IMR-90 (cell line): ENCODE results near the gene SLC27A3. TPM values are rescaled to one million over a fixed set of nuclear protein-coding genes. Genes with fewer than 3 reads are reported as not detected.

Experiments
- ATAC-seq: fragments of 200-7000 bp; cut with Tn5 transposase; 2 replicates; pipeline ENCODE4 v1.9.1; 2020; ENCODE audit warnings: low read depth, mild to moderate bottlenecking, moderate library complexity
- Bru-seq: library from RNA; stranded (reverse); fragments of 400-500 nt; gene quantifications from one replicate; lab custom pipeline; 2021; lab: Mats Ljungman, UMichigan
- BruChase-seq, 2 experiments: library from RNA; stranded (reverse); fragments of 400-500 nt; gene quantifications; one replicate each; lab custom pipeline; 2021; lab: Mats Ljungman, UMichigan
- BruUV-seq: library from RNA; stranded (reverse); fragments of 400-500 nt; replicated peaks from 2 replicates; lab custom pipeline; 2021; lab: Mats Ljungman, UMichigan
- CTCF ChIA-PET: fragments of 300-600 bp; formaldehyde crosslinking; extraction: SDS; loops from one replicate; lab custom pipeline; 2021; ENCODE audit warnings: antibody characterized with exemption; lab: Yijun Ruan, JAX
- POLR2A ChIA-PET: fragments of 300-600 bp; sonication (Branson Sonifier 250); formaldehyde crosslinking; loops from one replicate; lab custom pipeline; 2022; ENCODE audit warnings: antibody characterized with exemption; ENCODE audit not compliant: unreplicated experiment; lab: Charles Lee
- DNase-seq: peaks from one replicate; pipeline ENCODE4 v3.0.0; 2013
- H2AFZ ChIP-seq: replicated peaks from 2 replicates; pipeline ENCODE3; 2013; ENCODE audit warnings: low read length, mild to moderate bottlenecking; ENCODE audit not compliant: poor library complexity
- H2AK5ac ChIP-seq: 2 replicates; pipeline ENCODE4 v1.6.1; 2013; ENCODE audit warnings: low read depth, low read length, inconsistent platforms
- H2AK9ac ChIP-seq: replicated peaks from 2 replicates; pipeline ENCODE3; 2013; ENCODE audit warnings: mild to moderate bottlenecking, low read depth, low read length, moderate library complexity; ENCODE audit not compliant: poor library complexity
- H2BK120ac ChIP-seq: 2 replicates; pipeline ENCODE4 v1.6.1; 2013; ENCODE audit warnings: low read depth, low read length, inconsistent platforms
- H2BK15ac ChIP-seq: 3 replicates; pipeline ENCODE4 v1.6.1; 2013; ENCODE audit warnings: low read depth, low read length, inconsistent platforms
- H2BK20ac ChIP-seq: 2 replicates; pipeline ENCODE4 v1.6.1; 2013; ENCODE audit warnings: low read depth, mild to moderate bottlenecking, inconsistent platforms, low read length, moderate library complexity
- H2BK5ac ChIP-seq: 2 replicates; pipeline ENCODE4 v1.6.1; 2013; ENCODE audit warnings: mild to moderate bottlenecking, low read depth, low read length, inconsistent platforms; ENCODE audit not compliant: poor library complexity, severe bottlenecking
- H3K14ac ChIP-seq: replicated peaks from 2 replicates; pipeline ENCODE4 v1.6.1; 2013; ENCODE audit warnings: low read depth, low read length, inconsistent platforms
- H3K18ac ChIP-seq: 2 replicates; pipeline ENCODE4 v1.6.1; 2013; ENCODE audit warnings: low read depth, low read length, control low read depth
- H3K23ac ChIP-seq: 2 replicates; pipeline ENCODE4 v1.6.1; 2013; ENCODE audit warnings: low read depth, low read length, inconsistent platforms
- H3K27ac ChIP-seq: 2 replicates; pipeline ENCODE4 v1.5.1; 2013; ENCODE audit warnings: mild to moderate bottlenecking, control low read depth, low read length; ENCODE audit not compliant: insufficient read depth
- H3K27me3 ChIP-seq: 2 replicates; pipeline ENCODE4 v1.6.1; 2013; ENCODE audit warnings: low read length; ENCODE audit not compliant: control insufficient read depth, insufficient read depth
- H3K36me3 ChIP-seq: 2 replicates; pipeline ENCODE4 v1.6.1; 2013; ENCODE audit warnings: low read length, mixed read lengths; ENCODE audit not compliant: control insufficient read depth, insufficient read depth
- H3K4ac ChIP-seq: 2 replicates; pipeline ENCODE4 v1.6.1; 2013; ENCODE audit warnings: low read depth, low read length, inconsistent platforms
- H3K4me1 ChIP-seq: 2 replicates; pipeline ENCODE4 v1.6.1; 2013; ENCODE audit warnings: low read length, mixed read lengths; ENCODE audit not compliant: control insufficient read depth, insufficient read depth
- H3K4me2 ChIP-seq: 2 replicates; pipeline ENCODE4 v1.6.1; 2013; ENCODE audit warnings: low read depth, mild to moderate bottlenecking, control low read depth, low read length, moderate library complexity
- H3K4me3 ChIP-seq: 2 replicates; pipeline ENCODE4 v1.5.1; 2013; ENCODE audit warnings: low read depth, mild to moderate bottlenecking, control low read depth, low read length, moderate library complexity; ENCODE audit not compliant: insufficient read depth
- H3K56ac ChIP-seq: 2 replicates; pipeline ENCODE4 v1.6.1; 2013; ENCODE audit warnings: low read length, inconsistent platforms; ENCODE audit not compliant: insufficient read depth; ENCODE audit errors: extremely low read depth
- H3K79me1 ChIP-seq, 2 experiments: 2 replicates each; pipeline ENCODE4 v1.6.1; 2013; ENCODE audit warnings: low read length in 2 of 2, inconsistent platforms in 1 of 2, low read depth in 1 of 2
- H3K9ac ChIP-seq: 2 replicates; pipeline ENCODE4 v1.6.1; 2013; ENCODE audit warnings: low read depth, low read length, control low read depth
- H3K9me1 ChIP-seq: 2 replicates; pipeline ENCODE4 v1.6.1; 2013; ENCODE audit warnings: low read length, inconsistent platforms; ENCODE audit not compliant: insufficient read depth
- H3K9me3 ChIP-seq: 2 replicates; pipeline ENCODE4 v1.6.1; 2013; ENCODE audit warnings: low read length; ENCODE audit not compliant: control insufficient read depth, insufficient read depth
- H4K20me1 ChIP-seq: 2 replicates; pipeline ENCODE4 v1.6.1; 2013; ENCODE audit warnings: low read length, inconsistent platforms; ENCODE audit not compliant: insufficient read depth
- H4K5ac ChIP-seq: 2 replicates; pipeline ENCODE4 v1.6.1; 2013; ENCODE audit warnings: mild to moderate bottlenecking, low read depth, low read length, control low read depth
- H4K8ac ChIP-seq, 2 experiments: 2 replicates each; pipeline ENCODE4 v1.6.1; 2013; ENCODE audit warnings: low read depth in 2 of 2, low read length in 2 of 2, control low read depth in 1 of 2, inconsistent platforms in 1 of 2
- H4K91ac ChIP-seq: 2 replicates; pipeline ENCODE4 v1.6.1; 2013; ENCODE audit warnings: low read depth, low read length, inconsistent platforms; ENCODE audit not compliant: insufficient read depth
- CEBPB ChIP-seq: IDR thresholded peaks from 2 replicates; pipeline ENCODE4 v1.6.1; 2012; ENCODE audit warnings: low read depth, low read length, improper control_type of control experiment
- CTCF ChIP-seq: conservative IDR thresholded peaks from 2 replicates; pipeline ENCODE4 v1.5.1; 2012; ENCODE audit warnings: mild to moderate bottlenecking, low read depth, low read length, improper control_type of control experiment
- MAZ ChIP-seq: IDR thresholded peaks from 2 replicates; pipeline ENCODE4 v1.6.1; 2012; ENCODE audit warnings: low read depth, mild to moderate bottlenecking, low read length, improper control_type of control experiment, moderate library complexity, borderline replicate concordance
- WGBS, 2 experiments: methylation state at CpG; one replicate each; pipeline versions ENCODE4 v1.1.5 to v1.1.7; 2013; ENCODE audit warnings: missing lambda C conversion rate in 2 of 2; ENCODE audit not compliant: insufficient read length in 1 of 2; ENCODE audit errors: extremely low coverage in 2 of 2; 5-methylcytosine and 5-hydroxymethylcytosine counted together
- dilution Hi-C: fragments of 300-500 bp; cut with HindIII; formaldehyde crosslinking; loops from one replicate; pipeline ENCODE4 v1.14.3; 2018; ENCODE audit warnings: low sequenced_read_pairs; ENCODE audit not compliant: unreplicated experiment
- in situ Hi-C: fragments of 300-500 bp; cut with MboI; formaldehyde crosslinking; loops from 3 replicates; pipeline ENCODE4 v1.14.3; 2019; ENCODE audit warnings: low sequenced_read_pairs, inconsistent platforms, mixed read lengths
- intact Hi-C: fragments of 100-400 bp; cut with micrococcal nuclease; formaldehyde crosslinking; loops from 2 replicates; pipeline ENCODE4 v1.10.0; 2022
- long read RNA-seq: library from polyadenylated mRNA; unstranded; transcript quantifications from one replicate; pipeline ENCODE4 v2.0.0, GENCODE V29; 2021; ENCODE audit not compliant: unreplicated experiment
- polyA plus RNA-seq, 3 experiments: library from polyadenylated mRNA; depleted of rRNA; stranded (reverse); fragments of >200 nt; gene quantifications; 2 replicates each; pipeline ENCODE4 v1.2.3, GENCODE V29; 2012; ENCODE audit warnings: low replicate concordance in 1 of 3
- total RNA-seq: library from RNA; depleted of rRNA; stranded (reverse); fragments of >200 nt; gene quantifications from 2 replicates; pipeline ENCODE4 v1.2.3, GENCODE V29; 2012; rRNA removed

SLC27A3 gene
- total RNA-seq (1.9 and 3.2 TPM in 2 replicates), polyA plus RNA-seq (2012; rRNA removed) (9.3 and 9.6 TPM in 2 replicates), Bru-seq, nascent RNA (percentile 43 among the genes with signal in this experiment), BruChase-seq, experiment 1, labeled RNA remaining after a 6-hour chase (percentile 45 among the genes with signal in this experiment), BruChase-seq, experiment 2, labeled RNA remaining after a 2-hour chase (percentile 50 among the genes with signal in this experiment)
- 5.9 and 6.6 TPM in 2 replicates for polyA plus RNA-seq (2012; cell fraction: cytosol; rRNA removed)
- 30.7 and 38.8 TPM in 2 replicates for polyA plus RNA-seq (2012; cell fraction: nucleus; rRNA removed; ENCODE audit: low replicate concordance)
- long read RNA-seq, transcript SLC27A3-201 (10 exons, 3,351 nt), result major isoform, 6 of 10 reads
- long read RNA-seq, partial matches to known transcripts, result 1 of 10 reads
- long read RNA-seq, other reads (novel, unspliced or antisense), result 3 of 10 reads

- DNase-seq (no peak), ATAC-seq (peak; percentile 83)
- Histone ChIP-seq H3K9ac (peak within 1 kb of the TSS; percentile 84), H4K5ac (peak within 1 kb of the TSS; percentile 61; the same call in 1 of the 2 replicates), H2BK20ac (peak within 1 kb of the TSS; percentile 40; the same call in 1 of the 2 replicates), H3K27ac (peak within 1 kb of the TSS; percentile 69), H4K8ac (peak within 1 kb of the TSS; percentile 44 to 85; a peak in 3 of 4 replicates), H2AFZ (peak within 1 kb of the TSS; percentile 85), H3K4ac (peak within 1 kb of the TSS; percentile 49), H3K14ac (peak within 1 kb of the TSS; percentile 52), H3K23ac (peak within 1 kb of the TSS; percentile 90), H3K9me3 (no peaks in the 10 kb centered on the region), H2BK5ac (peak within 1 kb of the TSS; percentile 68), H3K9me1 (no peaks in the 10 kb centered on the region; the same call in 1 of the 2 replicates), H2AK5ac (peak within 1 kb of the TSS; percentile 6; the same call in 1 of the 2 replicates), H4K20me1 (no peaks in the 10 kb centered on the region), H3K18ac (peak within 1 kb of the TSS; percentile 80), H2AK9ac (peak within 1 kb of the TSS; percentile 87), H3K36me3 (peaks cover 38% of the 10 kb centered on the region), H2BK15ac (no peak within 1 kb of the TSS), H2BK120ac (peak within 1 kb of the TSS; percentile 43), H3K27me3 (no peaks in the 10 kb centered on the region), H3K4me2 (peak within 1 kb of the TSS; percentile 98), H3K4me3 (peak within 1 kb of the TSS; percentile 84), H3K4me1 (peaks cover 4% of the 10 kb centered on the region; the same call in 1 of the 2 replicates), H3K56ac (0 out of 2 replicates have a peak within 1 kb of the TSS, but pooled peaks have one; percentile 35), H4K91ac (peak within 1 kb of the TSS; percentile 46; the same call in 1 of the 2 replicates), H3K79me1 (peaks cover 0 to 8% of the 10 kb centered on the region in 2 experiments; a peak in 2 of 4 replicates)
- BruUV-seq, result no TSS peak
- intact Hi-C loops, result no loop called here
- CTCF ChIA-PET, result interaction anchor here (1.1 kb wide), 1 partner anchor 212 kb away, joined by 3 read pairs; no protein-coding TSS in a partner anchor
- in situ Hi-C loops, result no loop called here
- TF ChIP-seq CTCF (no peak), MAZ (0 out of 2 replicates have a peak, but pooled peaks have one; percentile 45), CEBPB (no peak)
- dilution Hi-C loops, result no loop called here
- WGBS, 2 experiments, result 11% methylated on average over 17 of the region's 35 CpGs; no CpG with 5 or more reads in 1 of the 2 experiments
- POLR2A ChIA-PET, result interaction anchor here (0.7 kb wide), 1 partner anchor 9 kb away, joined by 3 read pairs; no protein-coding TSS in a partner anchor
Measured at GRCh38 chr1:153774780-153775457, at the start of gene SLC27A3. Gene SLC27A3, plus strand, starts transcription at chr1:153775407. Its CDS starts 91 bp downstream, at chr1:153775498.
